NB4 (cell line): Measurements from ENCODE around the gene ACD.

Source experiments
- CTCF ChIP-seq: IDR thresholded peaks from one replicate; pipeline ENCODE4 v1.5.1; 2012; ENCODE audit warnings: low read depth, low read length
- MYC ChIP-seq: IDR thresholded peaks from 2 replicates; pipeline ENCODE4 v1.6.1; 2011; ENCODE audit warnings: low read depth, low read length
- POLR2A ChIP-seq: IDR thresholded peaks from 2 replicates; pipeline ENCODE4 v1.6.1; 2011; ENCODE audit warnings: mild to moderate bottlenecking; ENCODE audit not compliant: insufficient read length; ENCODE audit errors: extremely low read depth

DNA sequence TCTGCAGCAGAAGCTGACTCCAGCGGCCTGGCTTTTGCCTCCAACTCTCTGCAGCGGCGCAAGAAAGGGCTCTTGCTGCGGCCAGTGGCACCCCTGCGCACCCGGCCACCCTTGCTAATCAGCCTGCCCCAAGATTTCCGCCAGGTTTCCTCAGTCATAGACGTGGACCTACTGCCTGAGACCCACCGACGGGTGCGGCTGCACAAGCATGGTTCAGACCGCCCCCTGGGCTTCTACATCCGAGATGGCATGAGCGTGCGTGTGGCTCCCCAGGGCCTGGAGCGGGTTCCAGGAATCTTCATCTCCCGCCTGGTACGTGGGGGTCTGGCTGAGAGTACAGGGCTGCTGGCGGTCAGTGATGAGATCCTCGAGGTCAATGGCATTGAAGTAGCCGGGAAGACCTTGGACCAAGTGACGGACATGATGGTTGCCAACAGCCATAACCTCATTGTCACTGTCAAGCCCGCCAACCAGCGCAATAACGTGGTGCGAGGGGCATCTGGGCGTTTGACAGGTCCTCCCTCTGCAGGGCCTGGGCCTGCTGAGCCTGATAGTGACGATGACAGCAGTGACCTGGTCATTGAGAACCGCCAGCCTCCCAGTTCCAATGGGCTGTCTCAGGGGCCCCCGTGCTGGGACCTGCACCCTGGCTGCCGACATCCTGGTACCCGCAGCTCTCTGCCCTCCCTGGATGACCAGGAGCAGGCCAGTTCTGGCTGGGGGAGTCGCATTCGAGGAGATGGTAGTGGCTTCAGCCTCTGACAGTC is 2.0 kb upstream of the ACD start:
- no peak for TF ChIP-seq POLR2A
- no peak for TF ChIP-seq CTCF
- TF ChIP-seq MYC: no peak
